ENCODE results near the gene RBPJL.

The RBPJL gene

GRCh38 chr20:45355209-45356084, 48.8 kb downstream of the RBPJL start:
- in situ Hi-C loops (cut with MboI; ENCODE audit: low sequenced_read_pairs) = no loop called here

GRCh38 chr20:45358282-45359068, 51.8 kb downstream of the RBPJL start:
- in situ Hi-C loops (cut with MboI; ENCODE audit: low sequenced_read_pairs) = no loop called here

DNA sequence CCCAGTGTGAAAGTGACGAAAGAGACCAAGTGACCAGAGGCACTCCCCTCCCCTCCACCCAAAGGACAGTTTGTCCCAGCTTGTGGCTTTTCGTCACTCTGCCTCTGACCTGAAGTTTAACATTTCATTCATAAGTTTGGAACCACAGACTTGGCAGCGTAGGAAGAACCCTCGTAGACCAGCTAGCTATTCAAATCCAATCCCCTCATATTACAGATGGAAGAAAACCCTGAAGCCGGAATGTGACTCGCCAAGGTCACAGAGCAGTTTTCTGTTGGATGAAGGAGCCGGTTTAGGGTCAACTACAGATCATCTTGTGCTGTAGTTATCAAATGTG, 52.4 kb downstream of the RBPJL start:
- in situ Hi-C loops (cut with MboI; ENCODE audit: low sequenced_read_pairs) = no loop called here

DNA sequence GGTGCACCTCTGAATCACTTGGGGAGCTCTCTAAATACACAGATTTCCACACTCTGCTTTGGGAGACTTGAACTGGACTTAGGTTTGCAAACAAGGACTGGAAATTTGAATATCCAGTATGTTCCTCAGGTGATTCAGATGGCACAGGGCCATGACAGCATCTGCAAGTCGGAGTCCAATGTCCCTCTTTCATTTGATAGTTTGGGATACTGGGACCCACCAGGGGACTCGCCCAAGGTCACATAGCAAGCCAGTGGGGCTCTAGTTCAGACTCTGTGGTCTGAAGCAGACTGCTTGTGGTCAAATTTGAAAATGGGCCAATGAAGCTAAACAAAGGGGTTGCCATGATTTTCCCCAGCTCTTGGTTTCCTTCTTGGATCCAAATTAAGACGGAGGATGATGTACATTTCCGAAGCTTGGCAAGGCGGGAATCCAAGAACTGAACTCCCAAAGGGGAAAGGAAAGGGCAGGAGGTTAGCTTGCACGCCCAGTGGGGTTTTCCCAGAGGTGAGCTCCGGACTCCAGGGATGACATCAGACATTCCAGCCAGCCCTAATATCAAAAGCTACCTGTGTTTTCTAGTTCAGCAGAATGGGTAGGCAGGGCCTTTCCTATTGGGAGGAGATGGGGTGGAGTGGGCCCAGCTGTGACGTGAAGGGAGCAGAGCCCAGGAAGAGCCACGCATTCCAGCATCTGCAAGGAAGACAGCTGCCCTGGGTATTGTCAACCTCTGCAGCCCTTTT, 52.9 kb downstream of the RBPJL start:
- in situ Hi-C loops (cut with MboI; ENCODE audit: low sequenced_read_pairs) = no loop called here

- in situ Hi-C loops (cut with MboI; ENCODE audit: low sequenced_read_pairs) = no loop called here
Measured at GRCh38 chr20:45361793-45362192, 55.2 kb downstream of the RBPJL start.

DNA sequence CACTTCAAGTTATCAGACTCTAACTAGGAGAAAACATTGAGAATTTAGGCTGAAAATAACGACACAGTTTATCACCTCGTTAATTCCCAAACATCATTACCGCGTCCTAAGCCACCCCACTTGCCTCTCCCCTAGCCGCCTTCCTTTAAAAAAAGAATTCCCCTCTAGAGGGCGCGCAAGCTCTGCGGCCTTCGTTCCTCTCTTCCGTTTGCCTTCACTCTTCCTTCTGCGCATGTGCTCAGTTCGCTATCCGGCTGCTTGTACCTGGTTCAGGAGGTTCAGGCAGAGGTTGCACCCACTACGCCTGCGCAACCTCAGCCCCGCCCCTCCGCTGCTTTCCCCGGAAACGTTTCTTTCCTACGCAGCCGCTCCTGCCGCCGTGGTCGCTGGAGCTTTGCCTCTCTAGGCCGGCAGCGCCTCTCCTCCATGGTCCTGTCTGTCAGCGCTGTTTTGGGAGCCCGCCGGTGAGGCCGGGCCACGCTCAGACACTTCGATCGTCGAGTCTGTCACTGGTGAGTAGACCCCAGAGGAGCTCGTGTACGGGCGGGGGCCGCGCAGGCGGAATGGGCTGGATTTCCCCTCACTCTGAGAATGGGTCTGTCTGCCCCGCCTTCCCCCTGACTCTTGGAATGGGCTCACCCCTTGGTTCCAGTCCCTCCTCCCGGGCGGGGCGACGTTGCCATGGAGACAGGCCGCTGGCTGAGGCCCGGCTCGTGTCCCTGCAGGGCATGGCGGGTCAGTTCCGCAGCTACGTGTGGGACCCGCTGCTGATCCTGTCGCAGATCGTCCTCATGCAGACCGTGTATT, 56.4 kb downstream of the RBPJL start, which contains the start of gene SYS1:
SYS1 (plus strand) TSS at position 353 of the 807 bp plus-strand sequence; CDS start at position 729, 376 bp downstream.
- in situ Hi-C loops (cut with MboI; ENCODE audit: low sequenced_read_pairs) = no loop called here

- in situ Hi-C loops (cut with MboI; ENCODE audit: low sequenced_read_pairs) = no loop called here
Measured at GRCh38 chr20:45363611-45364492, 57.2 kb downstream of the RBPJL start.

- in situ Hi-C loops (cut with MboI; ENCODE audit: low sequenced_read_pairs) = no loop called here
Measured at GRCh38 chr20:45365444-45365970, 58.9 kb downstream of the RBPJL start.

- in situ Hi-C loops (cut with MboI; ENCODE audit: low sequenced_read_pairs) = no loop called here
Measured at GRCh38 chr20:45366192-45366591, 59.6 kb downstream of the RBPJL start.

- in situ Hi-C loops (cut with MboI; ENCODE audit: low sequenced_read_pairs) = no loop called here
Measured at GRCh38 chr20:45366631-45367030, 60.0 kb downstream of the RBPJL start.

DNA sequence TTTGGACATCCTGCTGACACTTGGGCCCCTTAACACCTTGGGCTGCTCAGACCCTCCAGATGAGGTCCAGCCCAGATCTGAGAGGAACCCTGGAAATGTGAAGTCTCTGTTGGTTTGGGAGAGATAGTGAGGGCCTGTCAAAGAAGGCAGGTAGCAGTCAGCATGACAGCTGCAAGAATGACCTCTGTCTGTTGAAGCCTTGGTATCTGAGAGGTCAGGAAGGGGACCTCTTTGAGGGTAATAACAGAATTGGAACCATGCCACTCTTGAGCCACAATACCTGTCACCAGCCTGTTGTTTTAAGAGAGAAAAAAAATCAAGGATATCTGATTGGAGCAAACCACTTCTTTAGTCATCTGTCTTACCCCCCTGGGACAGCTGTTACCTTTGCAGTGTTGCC, 60.5 kb downstream of the RBPJL start:
- in situ Hi-C loops (cut with MboI; ENCODE audit: low sequenced_read_pairs) = no loop called here

All from HL-60/S4 treated with phorbol 12-myristate 13-acetate at 8.2 ng/mL for 4 days and 3 days (cell line).